Midbrain (tissue), 1 donor: ENCODE results near the gene CXXC5.
"Not testable (repeated sequence)": the region's sequence is repeated elsewhere in the genome, so short reads cannot be mapped to it uniquely, and the experiment has no call there.

Experiments
- DNase-seq: peaks from one replicate; lab custom pipeline; 2025; lab: John Stamatoyannopoulos, UW

The CXXC5 gene

DNA sequence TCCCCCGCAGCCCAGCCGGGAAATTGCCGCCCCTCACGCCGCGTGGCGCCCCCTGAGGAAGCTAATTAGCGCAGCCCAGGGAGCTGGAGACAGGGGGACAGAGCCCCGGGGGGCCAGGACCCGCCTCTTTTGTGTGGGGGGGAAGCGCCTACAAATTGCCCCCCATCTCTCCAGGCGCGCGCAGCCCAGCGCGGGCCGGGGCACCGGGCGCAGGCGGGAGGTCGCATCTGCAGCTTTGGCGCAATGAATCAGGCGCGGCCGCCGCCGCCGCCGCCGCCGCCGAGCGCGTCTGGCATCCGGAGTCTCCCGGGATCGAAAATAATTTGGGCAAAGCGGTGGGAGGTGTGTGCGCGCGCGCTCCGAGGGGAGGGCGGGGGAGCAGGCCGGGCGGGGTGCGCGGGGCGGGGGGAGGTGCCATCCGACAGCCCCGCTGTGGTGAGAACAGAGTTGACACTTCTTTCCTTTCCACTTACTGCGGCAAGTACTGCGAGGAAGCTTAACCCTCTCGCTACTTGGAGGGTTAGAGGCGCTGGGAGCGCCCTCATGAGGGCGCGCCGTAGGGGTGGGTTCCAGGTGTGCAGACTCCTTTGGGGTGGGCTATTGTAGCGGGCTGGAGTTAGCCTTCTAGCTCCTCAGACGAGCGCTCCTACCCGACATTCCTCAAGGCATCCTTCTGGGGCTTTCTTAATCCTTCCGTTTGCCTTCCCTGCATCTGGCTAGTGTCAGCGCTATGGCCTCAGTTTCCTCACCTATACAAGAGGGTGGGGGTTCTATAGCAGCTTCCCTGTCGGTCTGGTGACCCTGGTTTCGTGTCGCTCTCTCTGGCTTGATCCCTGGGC, 63.1 kb downstream of the CXXC5 start:
- DNase-seq, result peak; percentile 59

GRCh38 chr5:139711906-139712224, 63.7 kb downstream of the CXXC5 start:
- DNase-seq, result peak; percentile 65

DNA sequence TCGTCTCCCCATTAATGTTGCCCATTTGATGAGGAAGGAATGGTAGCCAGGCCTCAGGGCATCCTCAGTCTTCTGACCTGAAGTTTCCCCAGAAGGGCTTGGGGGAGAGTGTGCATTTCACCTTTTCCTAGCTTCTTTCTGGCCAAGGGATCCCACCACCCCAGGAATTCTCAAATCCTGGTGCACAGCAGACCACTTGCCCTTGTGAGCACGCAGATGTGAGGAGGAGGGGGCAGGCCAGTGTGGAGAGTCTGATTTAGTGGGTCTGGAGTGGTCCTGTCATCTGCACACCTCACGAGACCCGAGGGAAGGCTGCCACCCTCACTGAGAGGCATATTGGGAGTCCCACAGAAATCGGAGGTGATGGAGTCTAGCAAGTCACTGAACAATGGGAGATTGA, 64.3 kb downstream of the CXXC5 start:
- no peak for DNase-seq

DNA sequence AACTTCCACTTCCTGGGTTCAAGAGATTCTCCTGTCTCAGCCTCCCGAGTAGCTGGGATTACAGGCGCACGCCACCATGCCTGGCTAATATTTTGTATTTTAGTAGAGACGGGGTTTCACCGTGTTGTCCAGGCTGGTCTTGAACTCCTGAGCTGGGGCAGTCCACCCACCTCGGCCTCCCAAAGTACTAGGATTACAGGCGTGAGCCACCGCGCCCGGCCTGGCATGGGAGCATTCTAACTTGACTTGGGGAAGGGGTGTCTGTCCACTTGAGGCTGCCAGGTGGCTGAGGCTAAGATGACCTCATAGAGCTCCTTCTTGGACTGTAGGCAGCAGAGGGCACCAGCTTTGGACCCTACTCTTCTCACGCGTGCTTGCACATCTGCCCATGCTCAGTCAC, 65.7 kb downstream of the CXXC5 start:
- not testable (repeated sequence) for DNase-seq

DNA sequence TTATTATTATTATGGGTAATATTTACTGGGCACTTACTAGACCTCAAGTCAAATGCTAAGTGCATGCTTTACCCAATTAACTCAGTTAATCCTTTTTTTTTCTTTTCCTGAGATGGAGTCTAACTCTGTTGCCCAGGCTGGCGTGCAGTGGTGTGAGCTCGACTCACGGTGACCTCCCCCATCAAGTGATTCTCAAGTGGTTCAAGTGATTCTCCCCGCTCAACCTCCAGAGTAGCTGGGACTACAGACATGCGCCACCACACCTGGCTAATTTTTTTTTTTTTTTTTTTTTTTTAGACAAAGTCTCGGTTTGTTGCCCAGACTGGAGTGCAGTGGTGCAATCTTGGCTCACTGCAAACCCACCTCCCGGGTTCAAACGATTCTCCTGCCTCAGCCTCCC, 69.1 kb downstream of the CXXC5 start:
- no peak for DNase-seq

DNA sequence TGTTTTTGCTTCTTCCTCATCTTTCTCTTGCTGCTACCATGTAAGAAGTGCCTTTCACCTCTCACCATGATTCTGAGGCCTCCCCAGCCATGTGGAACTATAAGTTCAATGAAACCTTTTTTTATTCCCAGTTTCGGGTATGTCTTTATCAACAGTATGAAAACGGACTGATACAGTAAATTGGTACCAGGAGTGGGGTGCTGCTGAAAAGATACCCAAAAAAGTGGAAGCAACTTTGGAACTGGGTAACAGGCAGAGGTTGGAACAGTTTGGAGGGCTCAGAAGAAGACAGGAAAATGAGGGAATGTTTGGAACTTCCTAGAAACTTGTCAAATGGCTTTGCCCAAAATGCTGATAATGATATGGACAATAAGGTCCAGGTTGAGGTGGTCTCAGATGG, 70.3 kb downstream of the CXXC5 start:
- not testable (repeated sequence) for DNase-seq

GRCh38 chr5:139719970-139720369, 71.8 kb downstream of the CXXC5 start:
- not testable (repeated sequence) for DNase-seq

GRCh38 chr5:139723986-139724587, 75.9 kb downstream of the CXXC5 start:
- DNase-seq, result no peak

GRCh38 chr5:139725073-139725830, 77.1 kb downstream of the CXXC5 start:
- DNase-seq, result no peak

DNA sequence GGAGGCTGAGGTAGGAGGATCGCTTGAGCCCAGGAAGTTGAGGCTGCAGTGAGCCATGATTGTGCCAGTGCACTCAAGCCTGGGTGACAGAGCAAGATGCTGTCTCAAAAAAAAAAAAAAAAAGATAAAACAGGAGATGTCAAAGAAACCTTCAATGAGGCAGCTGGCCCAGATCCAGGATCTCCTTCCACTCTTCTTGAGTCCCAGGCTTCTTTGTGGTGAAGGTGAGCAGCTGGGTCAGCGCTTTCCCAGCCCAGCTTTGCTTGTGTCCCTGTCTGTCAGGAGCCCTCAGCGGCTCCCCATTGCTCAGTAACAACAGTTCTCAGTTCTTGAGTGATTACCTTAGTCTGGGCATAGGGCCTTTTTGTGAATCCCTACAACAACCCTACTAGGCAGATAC, 78.1 kb downstream of the CXXC5 start:
- DNase-seq, result no peak

DNA sequence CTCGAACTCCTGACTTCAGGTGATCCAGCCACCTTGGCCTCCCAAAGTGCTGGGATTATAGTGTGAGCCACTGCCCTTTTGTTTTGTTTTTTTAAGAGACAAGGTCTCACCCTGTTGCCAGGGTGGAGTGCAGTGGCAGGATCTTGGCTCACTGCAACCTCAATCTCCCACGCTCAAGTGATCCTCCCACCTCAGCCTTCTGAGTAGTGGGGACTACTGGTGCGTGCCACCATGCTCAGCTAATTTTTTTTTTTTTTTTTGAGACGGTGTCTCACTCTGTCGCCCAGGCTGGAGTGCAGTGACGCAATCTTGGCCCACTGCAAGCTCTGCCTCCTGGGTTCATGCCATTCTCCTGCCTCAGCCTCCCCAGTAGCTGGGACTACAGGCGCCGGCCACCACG, 79.5 kb downstream of the CXXC5 start:
- not testable (repeated sequence) for DNase-seq

DNA sequence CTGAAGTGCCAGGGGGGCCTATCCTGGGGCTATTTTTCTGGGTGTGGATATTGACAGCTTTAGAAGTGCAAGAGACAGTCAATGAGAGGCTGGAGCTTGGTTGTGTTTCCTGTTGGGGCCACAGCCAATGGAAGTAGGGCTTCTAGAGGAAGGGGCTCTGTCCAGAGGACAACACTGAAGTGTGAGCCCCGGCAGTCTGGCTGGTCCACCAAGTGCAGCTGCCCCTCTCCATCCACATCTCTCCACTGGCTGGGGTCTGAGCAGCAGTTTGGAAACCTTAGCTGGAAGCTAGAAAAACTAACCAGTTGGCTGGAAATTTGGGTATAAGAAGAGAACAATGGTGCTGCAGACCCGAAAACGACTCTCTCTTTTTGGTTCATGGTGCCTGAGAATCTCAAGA, 83.1 kb downstream of the CXXC5 start:
- no peak for DNase-seq

GRCh38 chr5:139732019-139732418, 83.9 kb downstream of the CXXC5 start:
- no peak for DNase-seq

DNA sequence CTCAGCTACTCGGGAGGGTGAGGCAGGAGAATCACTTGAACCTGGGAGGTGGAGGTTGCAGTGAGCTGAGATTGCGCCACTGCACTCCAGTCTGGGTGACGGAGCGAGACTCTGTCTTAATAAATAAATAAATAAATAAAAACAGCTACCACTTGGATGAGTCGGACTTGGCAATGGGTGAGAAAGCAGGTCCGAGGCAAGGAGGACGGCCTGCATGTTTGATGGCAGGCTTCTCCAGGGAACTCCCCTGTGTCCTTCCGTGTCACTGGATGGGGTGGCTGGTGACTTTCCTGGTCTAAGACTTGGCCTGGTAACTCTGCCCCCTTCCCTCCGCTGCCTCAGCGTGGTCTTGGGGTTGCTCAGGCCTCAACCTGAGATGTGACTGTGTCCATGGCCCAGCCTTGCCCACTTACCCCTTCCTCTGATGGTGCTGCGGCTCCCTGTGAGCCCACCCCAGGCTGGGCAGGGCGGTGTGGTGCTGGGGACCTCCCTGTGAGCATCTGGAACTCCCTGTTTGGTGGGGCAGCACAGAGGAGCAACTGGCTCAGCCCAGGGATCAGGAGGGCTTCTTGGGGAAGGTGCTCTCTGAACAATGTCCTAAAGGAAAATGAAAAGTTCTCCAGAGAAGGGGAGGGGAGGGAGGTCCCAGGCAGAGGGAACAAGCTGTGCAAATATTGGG, 85.0 kb downstream of the CXXC5 start:
- DNase-seq, result peak; percentile 66
